ENCODE results near the gene SLC12A9. TPM values are rescaled to one million over a fixed set of nuclear protein-coding genes. Genes with fewer than 3 reads are reported as not detected.

SLC12A9 gene
- total and polyA plus RNA-seq, 12 donors, result 4.8 to 15.7 (median 7.3) TPM

Small RNA genes within 50 kb of the gene (microRNA-seq; reads per million reads assigned to microRNA genes)
- 0 to 0.60 reads per million in 2 donors for gene MIR6875

Other genes with a start within 250 kb of the SLC12A9 start
- 10 to 100 TPM in 5 of 10 donors, 1 to 10 TPM in 5; 8.0 to 12.5 (median 9.9) TPM for gene MOSPD3, start 240.2 kb upstream of the SLC12A9 start, total RNA-seq
- gene MOSPD3, start 240.2 kb upstream of the SLC12A9 start, polyA plus RNA-seq, result 10 to 100 TPM; 11.2 to 12.6 TPM
- under 1 TPM in 3 of 10 donors, not detected in 7; 0.20 to 0.57 (median 0.49) TPM for gene TFR2, start 211.2 kb upstream of the SLC12A9 start, total RNA-seq
- under 1 TPM; 0.29 to 0.58 TPM for gene TFR2, start 211.2 kb upstream of the SLC12A9 start, polyA plus RNA-seq
- gene ACTL6B, start 196.3 kb upstream of the SLC12A9 start, total RNA-seq, result not detected
- gene ACTL6B, start 196.3 kb upstream of the SLC12A9 start, polyA plus RNA-seq, result not detected
- gene GNB2, start 179.0 kb upstream of the SLC12A9 start, total RNA-seq, result 100 to 1,000 TPM in 7 of 10 donors, 10 to 100 TPM in 3; 91.6 to 150 (median 106) TPM
- 100 to 1,000 TPM in 1 of 2 donors, 10 to 100 TPM in 1; 32.8 to 227 TPM for gene GNB2, start 179.0 kb upstream of the SLC12A9 start, polyA plus RNA-seq
- gene GIGYF1, start 158.5 kb upstream of the SLC12A9 start, total RNA-seq, result 10 to 100 TPM; 20.5 to 33.9 (median 24.2) TPM
- gene GIGYF1, start 158.5 kb upstream of the SLC12A9 start, polyA plus RNA-seq, result 10 to 100 TPM in 1 of 2 donors, 1 to 10 TPM in 1; 9.4 to 47.3 TPM
- 10 to 100 TPM; 23.2 to 34.9 (median 25.3) TPM for gene POP7, start 146.6 kb upstream of the SLC12A9 start, total RNA-seq
- 10 to 100 TPM; 35.5 to 71.5 TPM for gene POP7, start 146.6 kb upstream of the SLC12A9 start, polyA plus RNA-seq
- under 1 TPM in 1 of 10 donors, not detected in 9; 0.23 TPM for gene EPO, start 132.2 kb upstream of the SLC12A9 start, total RNA-seq
- gene EPO, start 132.2 kb upstream of the SLC12A9 start, polyA plus RNA-seq, result not detected
- gene ZAN, start 119.1 kb upstream of the SLC12A9 start, total RNA-seq, result not detected
- gene ZAN, start 119.1 kb upstream of the SLC12A9 start, polyA plus RNA-seq, result not detected
- gene EPHB4, start 25.2 kb upstream of the SLC12A9 start, total RNA-seq, result 10 to 100 TPM; 13.8 to 41.6 (median 21.0) TPM
- gene EPHB4, start 25.2 kb upstream of the SLC12A9 start, polyA plus RNA-seq, result 10 to 100 TPM; 14.4 to 27.6 TPM
- 10 to 100 TPM; 13.0 to 23.7 (median 17.7) TPM for gene TRIP6, start 14.7 kb downstream of the SLC12A9 start, total RNA-seq
- 10 to 100 TPM; 15.4 to 26.3 TPM for gene TRIP6, start 14.7 kb downstream of the SLC12A9 start, polyA plus RNA-seq
- gene SRRT, start 22.4 kb downstream of the SLC12A9 start, total RNA-seq, result 10 to 100 TPM; 38.4 to 69.5 (median 49.6) TPM
- gene SRRT, start 22.4 kb downstream of the SLC12A9 start, polyA plus RNA-seq, result 10 to 100 TPM; 47.6 to 67.6 TPM
- 1 to 10 TPM in 9 of 10 donors, under 1 TPM in 1; 0.99 to 3.3 (median 1.7) TPM for gene UFSP1, start 37.0 kb downstream of the SLC12A9 start, total RNA-seq
- gene UFSP1, start 37.0 kb downstream of the SLC12A9 start, polyA plus RNA-seq, result 1 to 10 TPM; 3.1 to 3.4 TPM
- 1 to 10 TPM in 2 of 10 donors, under 1 TPM in 8; 0.27 to 1.1 (median 0.71) TPM for gene ACHE, start 43.2 kb downstream of the SLC12A9 start, total RNA-seq
- under 1 TPM; 0.80 to 0.94 TPM for gene ACHE, start 43.2 kb downstream of the SLC12A9 start, polyA plus RNA-seq
- 1 to 10 TPM in 2 of 10 donors, under 1 TPM in 8; 0.23 to 1.1 (median 0.75) TPM for gene MUC3A, start 96.8 kb downstream of the SLC12A9 start, total RNA-seq
- gene MUC3A, start 96.8 kb downstream of the SLC12A9 start, polyA plus RNA-seq, result 1 to 10 TPM in 1 of 2 donors, under 1 TPM in 1; 0.36 to 3.5 TPM
- gene MUC12, start 116.9 kb downstream of the SLC12A9 start, total RNA-seq, result not detected
- gene MUC12, start 116.9 kb downstream of the SLC12A9 start, polyA plus RNA-seq, result under 1 TPM in 1 of 2 donors, not detected in 1; 0.49 TPM
- not detected for gene MUC17, start 167.4 kb downstream of the SLC12A9 start, total RNA-seq
- gene MUC17, start 167.4 kb downstream of the SLC12A9 start, polyA plus RNA-seq, result not detected
- 10 to 100 TPM; 12.8 to 28.4 (median 16.7) TPM for gene TRIM56, start 232.8 kb downstream of the SLC12A9 start, total RNA-seq
- gene TRIM56, start 232.8 kb downstream of the SLC12A9 start, polyA plus RNA-seq, result 10 to 100 TPM in 1 of 2 donors, 1 to 10 TPM in 1; 5.8 to 12.9 TPM

Data from heart right ventricle (tissue), 12 donors.